T-helper 1 cell (primary cell): Measurements from ENCODE around the gene FRMD4B.

Experiments used
- DNase-seq, 5 donors: peaks; one replicate each; pipeline ENCODE4 v3.0.0-alpha.2; 2012 to 2020

FRMD4B gene

GRCh38 chr3:69121513-69121912 lies 264.4 kb downstream of the FRMD4B start:
- no peak for DNase-seq

- DNase-seq, result peak; percentile 49 to 80 (median 70)
These were observed 264.9 kb downstream of the FRMD4B start for GRCh38 chr3:69120879-69121464.
